Chondrocyte (in vitro differentiated cells): ENCODE results near the gene HOOK2. TPM values are rescaled to one million over a fixed set of nuclear protein-coding genes. Genes with fewer than 3 reads are reported as not detected.

ENCODE experiments used
- DNase-seq: peaks from one replicate; pipeline ENCODE4 v3.0.0; 2021; ENCODE audit warnings: mixed read lengths, low spot score
- H3K27ac Mint-ChIP-seq: one replicate; pipeline ENCODE4 v1.8.0; 2021; ENCODE audit warnings: mild to moderate bottlenecking, moderate library complexity, mixed read lengths; ENCODE audit not compliant: unreplicated experiment
- H3K27me3 Mint-ChIP-seq: 2 replicates; pipeline ENCODE4 v1.8.0; 2021; ENCODE audit warnings: low read depth, mixed read lengths
- H3K36me3 Mint-ChIP-seq: 2 replicates; pipeline ENCODE4 v1.8.0; 2021; ENCODE audit warnings: low read depth, mixed read lengths
- H3K4me1 Mint-ChIP-seq: 2 replicates; pipeline ENCODE4 v1.8.0; 2021; ENCODE audit warnings: low read depth, mild to moderate bottlenecking, mixed read lengths
- H3K4me3 Mint-ChIP-seq: one replicate; pipeline ENCODE4 v1.8.0; 2021; ENCODE audit warnings: mild to moderate bottlenecking, moderate library complexity, mixed read lengths; ENCODE audit not compliant: unreplicated experiment
- H3K9me3 Mint-ChIP-seq: 2 replicates; pipeline ENCODE4 v1.8.0; 2021; ENCODE audit warnings: low read depth, mixed read lengths
- CTCF ChIP-seq: fragments of 200-600 bp; sonication (generic); IDR thresholded peaks from 2 replicates; pipeline ENCODE4 v1.5.0; 2021; ENCODE audit warnings: antibody characterized with exemption, mild to moderate bottlenecking, moderate library complexity
- total RNA-seq: library from RNA; stranded (reverse); gene quantifications from 3 replicates; pipeline ENCODE4 v1.2.1, GENCODE V29; 2021

HOOK2 gene
- total RNA-seq, 1 donor from 2014 or later, result 26.8 TPM

GRCh38 chr19:12756150-12756883 is 19.0 kb downstream of the HOOK2 start:
- no peak for DNase-seq
- H3K27ac Mint-ChIP-seq, result no peak overlapping the region
- TF ChIP-seq CTCF, result no peak
- H3K27me3 Mint-ChIP-seq, result peaks cover 19% of the 10 kb centered on the region
- no peak overlapping the region for H3K4me3 Mint-ChIP-seq
- H3K4me1 Mint-ChIP-seq, result peaks cover 10% of the 10 kb centered on the region
- no peaks in the 10 kb centered on the region for H3K36me3 Mint-ChIP-seq
- H3K9me3 Mint-ChIP-seq, result no peaks in the 10 kb centered on the region

- H3K4me1 Mint-ChIP-seq, result peaks cover 19% of the 10 kb centered on the region
- no peak for TF ChIP-seq CTCF
- H3K4me3 Mint-ChIP-seq, result no peak overlapping the region
- H3K27ac Mint-ChIP-seq, result no peak overlapping the region
- peaks cover 27% of the 10 kb centered on the region for H3K27me3 Mint-ChIP-seq
- H3K9me3 Mint-ChIP-seq, result no peaks in the 10 kb centered on the region
- H3K36me3 Mint-ChIP-seq, result no peaks in the 10 kb centered on the region
- DNase-seq, result no peak
Measured at GRCh38 chr19:12754465-12755196, 20.7 kb downstream of the HOOK2 start.

- DNase-seq, result no peak
- Mint-ChIP-seq H3K9me3 (peaks cover 4% of the 10 kb centered on the region), H3K4me1 (peaks cover 15% of the 10 kb centered on the region), H3K27ac (no peak overlapping the region), H3K27me3 (peaks cover 27% of the 10 kb centered on the region), H3K36me3 (peaks cover 10% of the 10 kb centered on the region), H3K4me3 (no peak overlapping the region)
- TF ChIP-seq CTCF, result no peak
Measured at GRCh38 chr19:12752056-12752781, 23.1 kb downstream of the HOOK2 start.

GRCh38 chr19:12751635-12752034 is 23.7 kb downstream of the HOOK2 start, which contains the start of gene BEST2:
Gene BEST2, plus strand, starts transcription at chr19:12751791. Its CDS starts 802 bp downstream, at chr19:12752593.
- DNase-seq, result no peak
- no peak for TF ChIP-seq CTCF
- Mint-ChIP-seq H3K27ac (no peak within 1 kb of the TSS), H3K9me3 (peaks cover 4% of the 10 kb centered on the region), H3K27me3 (peaks cover 27% of the 10 kb centered on the region), H3K36me3 (peaks cover 12% of the 10 kb centered on the region), H3K4me1 (peaks cover 15% of the 10 kb centered on the region), H3K4me3 (no peak within 1 kb of the TSS)

GRCh38 chr19:12750851-12751250 is 24.5 kb downstream of the HOOK2 start:
- H3K27ac Mint-ChIP-seq, result no peak overlapping the region
- TF ChIP-seq CTCF, result no peak
- peaks cover 14% of the 10 kb centered on the region for H3K36me3 Mint-ChIP-seq
- H3K4me1 Mint-ChIP-seq, result peaks cover 15% of the 10 kb centered on the region
- peaks cover 4% of the 10 kb centered on the region for H3K9me3 Mint-ChIP-seq
- H3K27me3 Mint-ChIP-seq, result peaks cover 27% of the 10 kb centered on the region
- no peak overlapping the region for H3K4me3 Mint-ChIP-seq
- DNase-seq, result no peak
